NCI-H2081 treated with DMSO at 0.1 percent for 48 hours (cell line): ENCODE data around the gene CYP11A1.
A peak's percentile ranks its signal among the peaks of the same experiment; 100 is the strongest.

ENCODE experiments used
- DNase-seq: peaks from one replicate; lab custom pipeline; 2025; lab: John Stamatoyannopoulos, UW

CYP11A1 gene

GRCh38 chr15:74322558-74323180, 44.8 kb downstream of the CYP11A1 start:
- DNase-seq = peak; percentile 14

DNA sequence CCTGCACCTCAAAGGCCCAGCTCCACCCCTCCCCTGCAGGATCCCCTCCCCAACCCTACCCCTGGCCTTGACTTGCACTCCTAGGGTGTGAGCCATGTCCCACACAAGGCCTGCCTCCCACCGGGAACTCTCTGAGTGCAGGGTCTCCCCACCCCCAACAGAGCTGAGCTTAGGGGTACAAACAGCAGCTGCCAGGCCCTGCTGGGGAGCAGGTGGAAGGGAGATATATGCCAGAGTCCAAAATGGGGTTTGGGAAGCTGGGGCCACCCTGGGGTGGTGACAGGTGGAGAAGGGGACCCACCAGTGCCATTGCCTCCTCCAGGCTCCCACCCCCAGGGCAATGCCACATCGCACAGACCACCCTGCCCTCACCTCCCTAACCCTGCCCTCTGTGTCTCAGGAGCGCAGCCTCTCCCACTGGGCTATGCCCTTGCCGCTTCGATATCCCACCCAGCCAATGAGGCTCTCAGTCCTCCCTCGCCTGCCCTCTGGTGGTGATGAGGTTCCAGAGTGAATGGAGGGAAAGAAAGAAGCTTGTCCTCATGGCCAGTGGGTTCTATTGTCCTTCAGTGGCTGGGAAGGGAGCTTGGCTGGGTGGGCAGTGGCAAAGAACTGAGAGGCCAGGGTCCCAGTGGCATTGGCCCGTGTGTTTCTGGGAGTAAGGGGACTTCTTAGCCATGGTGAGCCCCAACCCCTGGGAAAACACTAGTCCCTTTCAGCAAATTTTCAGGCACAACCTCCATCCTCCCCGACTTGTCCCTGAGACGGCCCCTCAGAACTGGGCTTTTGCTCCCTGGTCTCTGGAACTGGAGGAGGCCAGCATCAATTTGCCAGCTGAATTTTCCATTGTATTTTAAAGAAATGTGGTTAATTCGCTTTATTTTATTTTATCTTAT, 46.8 kb downstream of the CYP11A1 start:
- peak; percentile 27 for DNase-seq

DNA sequence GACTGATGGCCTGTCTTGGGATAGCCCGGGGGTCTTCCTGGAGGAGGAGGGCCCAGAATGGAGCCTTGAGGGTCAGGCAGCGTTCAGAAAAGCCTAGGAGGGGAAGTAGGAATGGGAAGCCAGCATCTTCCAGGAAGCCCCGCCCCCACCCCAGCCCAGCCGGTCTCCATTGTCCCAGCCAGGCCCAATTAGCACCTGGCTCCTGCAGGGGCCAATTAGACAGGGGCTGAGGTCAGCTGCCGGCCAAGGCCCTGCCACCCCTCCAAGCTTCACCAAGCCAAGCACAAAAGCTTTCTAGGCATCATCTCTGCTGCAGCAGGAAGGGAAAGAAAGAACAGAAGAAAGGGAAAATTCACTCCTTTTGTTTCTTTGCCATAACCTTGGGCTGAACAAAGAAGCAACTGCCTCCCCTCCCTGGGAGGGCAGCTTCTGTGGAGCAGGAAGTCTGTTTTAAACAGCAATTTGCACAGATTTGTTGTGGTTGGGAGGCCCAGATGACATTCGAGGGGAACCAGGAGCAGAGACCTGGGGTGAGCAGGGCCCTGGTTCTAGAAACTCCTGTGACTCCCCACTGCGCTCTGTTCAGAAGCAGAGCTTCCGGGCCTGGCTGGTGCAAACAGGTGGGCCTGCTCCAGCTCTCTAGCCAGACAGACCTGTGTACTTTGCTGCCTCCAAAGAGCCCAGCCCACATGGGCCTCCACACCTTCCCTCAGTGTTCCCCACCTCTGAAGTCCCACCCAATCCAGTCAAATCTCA, 47.7 kb downstream of the CYP11A1 start:
- DNase-seq = peak; percentile 42

DNA sequence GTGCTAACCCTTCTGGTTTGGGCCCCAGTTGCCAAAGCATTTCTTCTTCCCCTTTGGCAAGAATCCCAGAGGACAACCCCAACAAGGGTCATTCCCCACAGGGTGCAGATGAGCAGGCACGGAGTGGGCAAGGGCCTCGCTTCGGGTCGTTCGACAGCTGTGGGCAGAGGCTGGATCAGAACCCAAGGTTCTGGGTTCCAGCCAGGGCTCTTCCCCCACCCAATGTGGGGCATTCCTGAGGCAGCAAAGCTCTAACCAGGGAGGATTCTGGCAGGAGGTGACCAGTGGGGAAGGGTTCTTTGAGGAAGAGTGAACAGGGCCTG, 48.3 kb downstream of the CYP11A1 start:
- DNase-seq = no peak

- peak; percentile 50 for DNase-seq
Observed at GRCh38 chr15:74318376-74319137, 48.9 kb downstream of the CYP11A1 start.

- no peak for DNase-seq
Observed at GRCh38 chr15:74317820-74318375, 49.5 kb downstream of the CYP11A1 start.

- DNase-seq = no peak
Observed at GRCh38 chr15:74316141-74316540, 51.3 kb downstream of the CYP11A1 start.

- DNase-seq = no peak
Observed at GRCh38 chr15:74315626-74316025, 51.8 kb downstream of the CYP11A1 start.

- DNase-seq = no peak
Observed at GRCh38 chr15:74314795-74315438, 52.5 kb downstream of the CYP11A1 start.

DNA sequence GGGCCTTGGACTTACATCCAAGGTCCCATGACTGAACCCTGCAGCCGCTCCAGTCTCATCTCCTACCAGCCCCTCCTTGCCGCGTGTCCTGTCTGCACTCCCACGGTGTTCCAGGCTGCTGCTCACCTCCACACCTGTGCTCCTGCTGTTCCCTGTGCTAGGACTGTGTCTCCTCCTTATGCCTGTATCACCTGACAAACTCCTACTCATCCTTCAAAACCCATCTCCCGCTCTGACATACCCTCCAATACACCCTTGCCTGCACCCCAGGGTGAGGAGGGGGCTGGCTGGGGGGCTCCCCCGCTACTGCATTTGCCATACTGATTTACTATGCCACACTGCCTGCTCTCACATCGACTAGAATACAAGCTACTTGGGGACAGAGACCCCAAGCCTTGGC, 53.6 kb downstream of the CYP11A1 start:
- no peak for DNase-seq

DNA sequence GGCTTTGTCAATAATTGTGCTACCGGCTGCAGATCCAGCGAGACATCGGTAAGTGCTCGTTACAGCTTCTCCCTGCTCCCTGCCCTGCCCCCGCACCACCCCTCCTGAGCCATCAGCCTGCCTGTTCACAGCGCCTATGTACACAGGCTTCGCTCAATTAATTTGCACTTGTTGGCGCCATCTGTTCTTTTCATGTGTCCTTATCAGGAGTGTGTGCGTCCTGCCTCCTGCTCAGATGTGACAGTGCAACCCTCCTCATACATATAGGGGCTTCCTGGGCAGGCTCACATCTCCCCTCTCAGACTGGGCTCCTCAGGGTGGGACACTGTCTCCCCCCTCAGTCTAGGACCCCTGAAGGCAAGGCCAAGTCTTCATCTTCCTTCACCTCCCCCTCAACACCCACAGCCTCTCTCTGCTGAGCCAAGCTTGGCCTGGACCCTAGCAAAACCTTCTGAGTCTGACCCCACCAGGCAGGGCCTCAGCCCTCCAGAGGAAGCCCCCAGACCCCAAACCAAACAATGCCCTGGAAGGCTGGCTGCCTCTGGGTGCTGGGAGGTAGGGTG, 54.9 kb downstream of the CYP11A1 start:
- DNase-seq = peak; percentile 86

GRCh38 chr15:74311734-74312444, 55.6 kb downstream of the CYP11A1 start:
- DNase-seq = no peak

- peak; percentile 77 for DNase-seq
Observed at GRCh38 chr15:74307827-74308811, 59.3 kb downstream of the CYP11A1 start.

GRCh38 chr15:74306781-74307217, 60.6 kb downstream of the CYP11A1 start:
- no peak for DNase-seq

DNA sequence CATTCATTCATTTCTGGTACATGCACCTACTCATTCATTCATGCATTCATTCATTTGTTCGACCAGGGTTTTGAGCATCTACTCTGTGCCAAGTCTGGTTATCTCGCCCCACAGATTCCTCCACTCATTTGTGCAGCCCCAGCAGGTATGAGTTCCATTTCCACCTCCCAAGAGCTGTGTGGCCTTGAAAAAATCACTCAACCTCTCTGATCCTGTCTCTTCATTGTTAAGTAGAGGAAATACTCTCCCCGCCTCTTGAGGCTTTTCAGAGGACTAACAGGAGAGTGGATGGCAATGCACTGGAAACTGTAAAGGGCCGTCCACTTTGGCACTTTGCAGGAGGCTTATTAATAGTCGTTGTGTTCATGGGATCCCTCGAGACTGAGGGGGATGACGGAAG, 61.8 kb downstream of the CYP11A1 start:
- DNase-seq = no peak

GRCh38 chr15:74304431-74304830, 63.0 kb downstream of the CYP11A1 start:
- no peak for DNase-seq

- DNase-seq = no peak
Observed at GRCh38 chr15:74303741-74304309, 63.6 kb downstream of the CYP11A1 start.

DNA sequence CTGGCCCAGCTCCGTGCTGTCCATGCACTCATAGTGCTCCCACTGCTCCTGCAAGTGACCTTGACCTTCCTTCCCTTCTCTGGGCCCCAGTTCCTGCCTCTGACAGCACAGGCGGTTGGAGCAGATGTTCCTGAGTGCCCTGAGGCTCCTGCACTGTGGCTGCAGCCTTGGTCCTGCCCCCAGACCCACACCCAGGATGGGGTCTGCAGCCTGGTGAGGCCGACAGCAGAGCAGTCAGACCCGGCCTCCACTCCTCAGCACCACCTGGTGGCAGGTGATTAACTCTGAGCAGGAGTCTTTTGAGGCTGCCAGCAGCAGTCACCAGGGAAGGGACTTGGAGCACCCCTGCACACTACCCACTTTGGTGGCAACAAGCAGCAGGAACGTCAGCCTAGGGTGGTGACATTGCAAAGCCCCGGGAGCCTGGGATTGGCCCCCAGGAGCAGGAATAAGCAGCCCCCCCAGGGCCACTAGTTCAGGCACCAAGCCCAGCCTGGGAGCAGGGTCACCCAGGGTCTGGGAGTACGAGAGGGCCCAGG, 64.6 kb downstream of the CYP11A1 start:
- peak; percentile 49 for DNase-seq
